ENCODE data around the gene IQSEC2. TPM values are rescaled to one million over a fixed set of nuclear protein-coding genes. Genes with fewer than 3 reads are reported as not detected.

Gene IQSEC2
- total RNA-seq, 1 experiment from 2014 or later, result 45.7 TPM

- Histone ChIP-seq H3F3A (ENCODE audit: insufficient read depth, low read depth) (no peaks in the 10 kb centered on the region), H3K36me3 (ENCODE audit: low read depth) (no peaks in the 10 kb centered on the region), H3K4me2 (peak overlapping the region; percentile 80), H3K4me1 (replicated peaks; ENCODE audit: insufficient read depth) (peaks cover 10% of the 10 kb centered on the region; the same call in 1 of the 2 replicates), H2AFZ (no peak overlapping the region), H3K27ac (peak overlapping the region; percentile 78), H4K20me1 (ENCODE audit: insufficient read depth) (peaks cover 10% of the 10 kb centered on the region; the same call in 1 of the 2 replicates), H3K4me3 (peak overlapping the region; percentile 61), H3K9me3 (ENCODE audit: insufficient read depth, low read depth) (no peaks in the 10 kb centered on the region), H3K9me2 (ENCODE audit: insufficient read depth) (no peaks in the 10 kb centered on the region), H3K27me3 (ENCODE audit: insufficient read depth, low read depth) (no peaks in the 10 kb centered on the region), H3K79me2 (ENCODE audit: low read depth) (peaks cover 37% of the 10 kb centered on the region)
- TF ChIP-seq EZH2 (IDR thresholded peaks at IDR 0.05; ENCODE audit: low read depth) (no peak), CTCF (conservative IDR thresholded peaks at IDR 0.05) (no peak)
- POLR2A ChIA-PET (ENCODE audit: unreplicated experiment), result interaction anchor here (0.6 kb wide), 1 partner anchor 904 kb away, joined by 4 read pairs; no protein-coding TSS in a partner anchor
- intact Hi-C loops (cut with micrococcal nuclease; ENCODE audit: unreplicated experiment), result no loop called here
- TSS peak; percentile 66 for BruUV-seq (replicated peaks)
- peak in 1 of 2 experiments; percentile 64 for DNase-seq
- CTCF ChIA-PET, result no interaction called here
Measured at GRCh38 chrX:53223955-53224859, 57.2 kb downstream of the IQSEC2 start.

GRCh38 chrX:53223068-53223693 is 58.2 kb downstream of the IQSEC2 start:
- peaks cover 10% of the 10 kb centered on the region; the same call in 1 of the 2 replicates for H3K4me1 ChIP-seq (replicated peaks; ENCODE audit: insufficient read depth)
- no peaks in the 10 kb centered on the region for H3K27me3 ChIP-seq (ENCODE audit: insufficient read depth, low read depth)
- intact Hi-C loops (cut with micrococcal nuclease; ENCODE audit: unreplicated experiment), result no loop called here
- no peak overlapping the region for H3K27ac ChIP-seq
- H4K20me1 ChIP-seq (ENCODE audit: insufficient read depth), result peaks cover 10% of the 10 kb centered on the region; the same call in 1 of the 2 replicates
- POLR2A ChIA-PET (ENCODE audit: unreplicated experiment), result no interaction called here
- H3K36me3 ChIP-seq (ENCODE audit: low read depth), result no peaks in the 10 kb centered on the region
- peak overlapping the region; percentile 80 for H3K4me2 ChIP-seq
- H3K4me3 ChIP-seq, result peak overlapping the region; percentile 61; the same call in 1 of the 2 replicates
- H3K9me2 ChIP-seq (ENCODE audit: insufficient read depth), result no peaks in the 10 kb centered on the region
- no peaks in the 10 kb centered on the region for H3F3A ChIP-seq (ENCODE audit: insufficient read depth, low read depth)
- H3K9me3 ChIP-seq (ENCODE audit: insufficient read depth, low read depth), result no peaks in the 10 kb centered on the region
- TF ChIP-seq CTCF (conservative IDR thresholded peaks at IDR 0.05) (no peak), EZH2 (IDR thresholded peaks at IDR 0.05; ENCODE audit: low read depth) (no peak)
- peaks cover 37% of the 10 kb centered on the region for H3K79me2 ChIP-seq (ENCODE audit: low read depth)
- CTCF ChIA-PET, result no interaction called here
- DNase-seq, result peak; percentile 15 to 48
- no peak overlapping the region for H2AFZ ChIP-seq
- no TSS peak for BruUV-seq (replicated peaks)

Other genes with a start within 250 kb of the IQSEC2 start
- 5.1 and 7.0 TPM in 2 replicates for gene GPR173, start 232.8 kb downstream of the IQSEC2 start, total RNA-seq (2021)
- gene TSPYL2, start 199.2 kb downstream of the IQSEC2 start, total RNA-seq (2021), result 17.2 and 26.0 TPM in 2 replicates
- 25.1 and 25.3 TPM in 2 replicates for gene KANTR, start 187.4 kb downstream of the IQSEC2 start, total RNA-seq (2021)
- gene KDM5C, start 56.4 kb downstream of the IQSEC2 start, total RNA-seq (2021), result 133 and 142 TPM in 2 replicates
- 114 and 162 TPM in 2 replicates for gene SMC1A, start 141.1 kb upstream of the IQSEC2 start, total RNA-seq (2021)
- gene RIBC1, start 141.3 kb upstream of the IQSEC2 start, total RNA-seq (2021), result 2.2 and 4.5 TPM in 2 replicates
- gene HSD17B10, start 152.8 kb upstream of the IQSEC2 start, total RNA-seq (2021), result 204 and 234 TPM in 2 replicates

Data from PC-9 (cell line).